ENCODE data around the gene OR4K2.

DNA sequence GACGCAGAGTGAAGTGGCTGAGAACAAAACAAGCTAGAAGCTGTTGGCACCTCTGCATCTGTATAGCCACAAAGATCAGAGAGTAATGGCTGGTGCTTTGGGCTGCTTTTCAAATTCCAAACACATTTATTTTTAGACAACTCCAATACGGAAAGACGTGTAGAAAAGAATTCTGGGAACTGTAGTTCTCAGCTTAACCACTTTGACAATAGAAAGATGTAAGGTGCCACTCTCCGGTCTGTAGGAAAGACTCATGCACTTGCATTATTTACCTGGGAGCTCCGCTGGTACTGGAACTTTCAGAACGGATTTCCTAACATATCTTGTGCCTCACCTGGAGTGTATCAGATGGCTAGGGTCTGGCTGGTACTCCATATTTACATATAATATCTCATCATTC lies 1.8 kb upstream of the OR4K2 start:
- TF ChIP-seq, protein P1, sequence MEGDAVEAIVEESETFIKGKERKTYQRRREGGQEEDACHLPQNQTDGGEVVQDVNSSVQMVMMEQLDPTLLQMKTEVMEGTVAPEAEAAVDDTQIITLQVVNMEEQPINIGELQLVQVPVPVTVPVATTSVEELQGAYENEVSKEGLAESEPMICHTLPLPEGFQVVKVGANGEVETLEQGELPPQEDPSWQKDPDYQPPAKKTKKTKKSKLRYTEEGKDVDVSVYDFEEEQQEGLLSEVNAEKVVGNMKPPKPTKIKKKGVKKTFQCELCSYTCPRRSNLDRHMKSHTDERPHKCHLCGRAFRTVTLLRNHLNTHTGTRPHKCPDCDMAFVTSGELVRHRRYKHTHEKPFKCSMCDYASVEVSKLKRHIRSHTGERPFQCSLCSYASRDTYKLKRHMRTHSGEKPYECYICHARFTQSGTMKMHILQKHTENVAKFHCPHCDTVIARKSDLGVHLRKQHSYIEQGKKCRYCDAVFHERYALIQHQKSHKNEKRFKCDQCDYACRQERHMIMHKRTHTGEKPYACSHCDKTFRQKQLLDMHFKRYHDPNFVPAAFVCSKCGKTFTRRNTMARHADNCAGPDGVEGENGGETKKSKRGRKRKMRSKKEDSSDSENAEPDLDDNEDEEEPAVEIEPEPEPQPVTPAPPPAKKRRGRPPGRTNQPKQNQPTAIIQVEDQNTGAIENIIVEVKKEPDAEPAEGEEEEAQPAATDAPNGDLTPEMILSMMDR (IDR thresholded peaks at IDR 0.05) = no peak
- TF ChIP-seq POLR2A (IDR thresholded peaks at IDR 0.05) = no peak

Data from adrenal gland (tissue), 5 donors.